Bronchial epithelial cell (primary cell): Measurements from ENCODE around the gene ANKS1B. TPM values are rescaled to one million over a fixed set of nuclear protein-coding genes. Genes with fewer than 3 reads are reported as not detected.

ENCODE experiments used
- DNase-seq: peaks from one replicate; pipeline ENCODE4 v3.0.0-alpha.2; 2010; ENCODE audit warnings: low read depth
- FAIRE-seq: peaks from 2 replicates; lab custom pipeline; 2011; peaks lifted over from hg19 to GRCh38; lab: Jason Lieb, UNC
- H3K27me3 ChIP-seq: 2 replicates; pipeline ENCODE4 v1.5.1; 2011; ENCODE audit warnings: low read length; ENCODE audit not compliant: control insufficient read depth, insufficient read depth
- H3K36me3 ChIP-seq: 2 replicates; pipeline ENCODE4 v1.5.1; 2011; ENCODE audit warnings: low read length; ENCODE audit not compliant: control insufficient read depth, insufficient read depth
- H3K4me3 ChIP-seq: 2 replicates; pipeline ENCODE4 v1.5.1; 2011; ENCODE audit warnings: mild to moderate bottlenecking, low read depth, low read length, control low read depth
- total RNA-seq: library from RNA; depleted of rRNA; stranded (reverse); fragments of >200 nt; gene quantifications from 2 replicates; pipeline ENCODE4 v1.2.1, GENCODE V29; 2014
- TF ChIP-seq, protein P1 (sequence below): IDR thresholded peaks from 2 replicates; pipeline ENCODE4 v1.5.1; 2011; ENCODE audit warnings: mild to moderate bottlenecking, moderate library complexity, low read length, control low read depth, inconsistent platforms; ENCODE audit not compliant: insufficient read depth, severe bottlenecking

ANKS1B gene
- total RNA-seq, 1 donor from 2014 or later, result 0.26 TPM

DNA sequence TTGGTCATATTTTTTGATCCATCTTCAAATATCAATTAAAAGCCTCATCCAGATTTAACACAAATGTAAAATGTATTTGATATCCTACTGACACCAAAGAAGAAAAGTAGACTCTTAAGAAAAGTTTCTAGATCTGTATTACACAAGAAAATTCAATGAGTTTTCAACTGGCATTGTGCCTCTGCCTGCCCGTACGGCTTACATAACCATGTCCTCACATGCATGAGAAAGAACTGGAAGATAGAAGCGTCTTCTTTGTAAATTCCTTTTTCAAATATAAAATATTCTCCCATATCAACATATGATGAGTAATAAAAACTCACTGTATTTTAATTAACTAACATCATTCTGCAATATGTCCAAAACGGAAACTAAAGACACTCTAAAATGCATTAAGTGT is 7.2 kb downstream of the ANKS1B start:
- no peak for FAIRE-seq
- Histone ChIP-seq H3K27me3 (peaks cover 5% of the 10 kb centered on the region), H3K36me3 (no peaks in the 10 kb centered on the region), H3K4me3 (no peak overlapping the region)
- DNase-seq, result peak; percentile 7
- TF ChIP-seq, protein P1, sequence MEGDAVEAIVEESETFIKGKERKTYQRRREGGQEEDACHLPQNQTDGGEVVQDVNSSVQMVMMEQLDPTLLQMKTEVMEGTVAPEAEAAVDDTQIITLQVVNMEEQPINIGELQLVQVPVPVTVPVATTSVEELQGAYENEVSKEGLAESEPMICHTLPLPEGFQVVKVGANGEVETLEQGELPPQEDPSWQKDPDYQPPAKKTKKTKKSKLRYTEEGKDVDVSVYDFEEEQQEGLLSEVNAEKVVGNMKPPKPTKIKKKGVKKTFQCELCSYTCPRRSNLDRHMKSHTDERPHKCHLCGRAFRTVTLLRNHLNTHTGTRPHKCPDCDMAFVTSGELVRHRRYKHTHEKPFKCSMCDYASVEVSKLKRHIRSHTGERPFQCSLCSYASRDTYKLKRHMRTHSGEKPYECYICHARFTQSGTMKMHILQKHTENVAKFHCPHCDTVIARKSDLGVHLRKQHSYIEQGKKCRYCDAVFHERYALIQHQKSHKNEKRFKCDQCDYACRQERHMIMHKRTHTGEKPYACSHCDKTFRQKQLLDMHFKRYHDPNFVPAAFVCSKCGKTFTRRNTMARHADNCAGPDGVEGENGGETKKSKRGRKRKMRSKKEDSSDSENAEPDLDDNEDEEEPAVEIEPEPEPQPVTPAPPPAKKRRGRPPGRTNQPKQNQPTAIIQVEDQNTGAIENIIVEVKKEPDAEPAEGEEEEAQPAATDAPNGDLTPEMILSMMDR, result no peak

GRCh38 chr12:99976762-99977161 is 8.0 kb downstream of the ANKS1B start:
- Histone ChIP-seq H3K27me3 (peaks cover 5% of the 10 kb centered on the region), H3K36me3 (no peaks in the 10 kb centered on the region), H3K4me3 (no peak overlapping the region)
- DNase-seq (no peak), FAIRE-seq (no peak)
- TF ChIP-seq, protein P1, result no peak

GRCh38 chr12:99975321-99975720 is 9.4 kb downstream of the ANKS1B start:
- Histone ChIP-seq H3K27me3 (peaks cover 5% of the 10 kb centered on the region), H3K36me3 (no peaks in the 10 kb centered on the region), H3K4me3 (no peak overlapping the region)
- TF ChIP-seq, protein P1, result no peak
- FAIRE-seq, result no peak
- no peak for DNase-seq

- Histone ChIP-seq H3K4me3 (no peak overlapping the region), H3K36me3 (no peaks in the 10 kb centered on the region), H3K27me3 (peaks cover 5% of the 10 kb centered on the region)
- TF ChIP-seq, protein P1, result no peak
- DNase-seq, result no peak
- FAIRE-seq, result no peak
Observed at GRCh38 chr12:99974146-99974545, 10.6 kb downstream of the ANKS1B start.

- Histone ChIP-seq H3K27me3 (peaks cover 3% of the 10 kb centered on the region), H3K36me3 (no peaks in the 10 kb centered on the region), H3K4me3 (no peak overlapping the region)
- no peak for FAIRE-seq
- no peak for DNase-seq
- TF ChIP-seq, protein P1, result no peak
Observed at GRCh38 chr12:99966429-99966828, 18.3 kb downstream of the ANKS1B start.

DNA sequence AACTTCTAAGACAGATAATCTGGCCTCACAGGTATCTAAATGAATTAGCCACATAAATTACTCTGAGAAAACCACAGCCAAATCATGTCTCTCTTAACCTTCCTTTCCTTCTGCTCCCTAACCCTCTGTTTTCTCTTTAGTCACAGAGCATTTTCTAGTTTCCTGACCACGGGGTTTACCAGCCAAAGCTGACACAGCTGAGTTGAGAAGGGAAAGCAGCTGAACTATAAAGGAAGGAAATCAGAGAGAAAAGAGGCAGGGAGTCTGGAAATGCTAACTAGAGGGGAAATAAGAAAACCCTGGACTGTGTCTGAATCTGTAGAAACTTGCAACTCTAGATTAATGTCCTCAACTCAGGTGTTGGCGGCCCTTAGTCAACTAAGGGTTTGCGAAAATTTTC is 24.4 kb downstream of the ANKS1B start:
- H3K27me3 ChIP-seq, result peaks cover 14% of the 10 kb centered on the region
- no peak overlapping the region for H3K4me3 ChIP-seq
- TF ChIP-seq, protein P1, result no peak
- no peaks in the 10 kb centered on the region for H3K36me3 ChIP-seq
- FAIRE-seq (no peak), DNase-seq (peak; percentile 13)
